ENCODE results near the gene ZBTB3. TPM values are rescaled to one million over a fixed set of nuclear protein-coding genes. Genes with fewer than 3 reads are reported as not detected.
A peak's percentile ranks its signal among the peaks of the same experiment; 100 is the strongest.

The ZBTB3 gene
- total and polyA plus RNA-seq, 2 donors (not counting 3 experiments of a cell fraction or from before 2014, with no cell fraction given), result 3.7 to 6.9 TPM

GRCh38 chr11:62771144-62772021, 17.4 kb upstream of the ZBTB3 start, which contains the start of gene TAF6L:
TAF6L (plus strand) TSS chr11:62771396; CDS start chr11:62775784, 4,388 bp downstream.
- no peaks in the 10 kb centered on the region for H4K20me1 ChIP-seq (replicated peaks; ENCODE audit: control insufficient read depth, extremely low read depth, insufficient read depth, low read length)
- peak within 1 kb of the TSS; percentile 4 to 53 (median 48) for H3K4me3 ChIP-seq (replicated peaks in 1 of 3; ENCODE audit: insufficient read depth in 1 of 3, low read depth in 1 of 3, low read length in 3 of 3)
- H3K9me3 ChIP-seq (replicated peaks; ENCODE audit: control insufficient read depth, insufficient read depth, low read length), result no peaks in the 10 kb centered on the region
- peak; percentile 98 for FAIRE-seq
- no peaks in the 10 kb centered on the region for H3K9me1 ChIP-seq (replicated peaks; ENCODE audit: control insufficient read depth, extremely low read depth, insufficient read depth, low read length)
- POLR2A ChIA-PET, result interaction anchor here (0.6 to 2.0 kb wide), 7 partner anchors 10 to 110 kb away, joined by 3 to 18 read pairs (median 4); partner anchors contain the start of genes POLR2G, TMEM223 and ZBTB3
- intact Hi-C loops (cut with micrococcal nuclease), result loop anchor here (1.0 to 5.0 kb wide), 5 partner anchors 10 to 111 kb away; partner anchors contain the start of genes HNRNPUL2, POLR2G and SLC3A2
- dilution Hi-C loops (cut with MboI; ENCODE audit: extremely low pct_ligation_motif_present, low sequenced_read_pairs), result no loop called here
- peaks cover 0 to 12% of the 10 kb centered on the region in 2 experiments for H3K36me3 ChIP-seq (ENCODE audit: control insufficient read depth in 2 of 2, extremely low read depth in 1 of 2, insufficient read depth in 2 of 2, low read length in 2 of 2)
- peaks cover 11% of the 10 kb centered on the region for H3K4me1 ChIP-seq (ENCODE audit: control insufficient read depth, extremely low read depth, insufficient read depth, low read length)
- TF ChIP-seq CTCF (IDR thresholded peaks at IDR 0.05; ENCODE audit: extremely low read depth in 1 of 2, insufficient read depth in 1 of 2, low read depth in 1 of 2, low read length in 2 of 2) (no peak), MYC (IDR thresholded peaks at IDR 0.05; ENCODE audit: low read depth, low read length) (no peak), FOS (IDR thresholded peaks at IDR 0.05; ENCODE audit: borderline replicate concordance, insufficient read depth, low read length) (no peak), JUN (IDR thresholded peaks at IDR 0.05; ENCODE audit: borderline replicate concordance, insufficient read depth, insufficient read length, low read depth) (no peak), MAX (IDR thresholded peaks at IDR 0.05; ENCODE audit: insufficient read depth, insufficient read length) (peak; percentile 84), GATA2 (IDR thresholded peaks at IDR 0.05; ENCODE audit: insufficient read depth, insufficient read length, low read depth, low read length) (no peak), POLR2AphosphoS5 (IDR thresholded peaks at IDR 0.05; ENCODE audit: insufficient read depth, low read depth, low read length) (peak; percentile 89), POLR2A (IDR thresholded peaks at IDR 0.05; ENCODE audit: low read depth, low read length) (peak; percentile 74), EZH2 (IDR thresholded peaks at IDR 0.05; ENCODE audit: borderline replicate concordance, low read depth, low read length, severe bottlenecking) (no peak)
- H3K9ac ChIP-seq (replicated peaks; ENCODE audit: extremely low read depth, insufficient read depth, low read length), result peak within 1 kb of the TSS; percentile 46
- peaks cover 2% of the 10 kb centered on the region for H3K79me2 ChIP-seq (ENCODE audit: control insufficient read depth, insufficient read depth, low read length)
- peak; percentile 96 for DNase-seq (ENCODE audit: low read depth, low spot score)
- H3K4me2 ChIP-seq (ENCODE audit: insufficient read depth, low read length), result peak within 1 kb of the TSS; percentile 82
- TSS peak; percentile 63 for BruUV-seq (replicated peaks)
- CTCF ChIA-PET, result interaction anchor here (0.8 to 3.5 kb wide), 6 partner anchors 10 to 377 kb away, joined by 3 to 42 read pairs (median 6); partner anchors contain the start of genes HNRNPUL2, POLR2G, TMEM179B and ZBTB3
- H2AFZ ChIP-seq (ENCODE audit: low read depth, low read length), result peak within 1 kb of the TSS; percentile 89
- no peaks in the 10 kb centered on the region for H3K27me3 ChIP-seq (ENCODE audit: control insufficient read depth in 2 of 2, insufficient read depth in 2 of 2, low read length in 2 of 2)
- peak within 1 kb of the TSS; percentile 39 for H3K27ac ChIP-seq (ENCODE audit: insufficient read depth, low read depth, low read length)
